ENCODE data around the gene SLX9. TPM values are rescaled to one million over a fixed set of nuclear protein-coding genes. Genes with fewer than 3 reads are reported as not detected.

The SLX9 gene
- total RNA-seq, 1 experiment from 2014 or later: 80.1 TPM

DNA sequence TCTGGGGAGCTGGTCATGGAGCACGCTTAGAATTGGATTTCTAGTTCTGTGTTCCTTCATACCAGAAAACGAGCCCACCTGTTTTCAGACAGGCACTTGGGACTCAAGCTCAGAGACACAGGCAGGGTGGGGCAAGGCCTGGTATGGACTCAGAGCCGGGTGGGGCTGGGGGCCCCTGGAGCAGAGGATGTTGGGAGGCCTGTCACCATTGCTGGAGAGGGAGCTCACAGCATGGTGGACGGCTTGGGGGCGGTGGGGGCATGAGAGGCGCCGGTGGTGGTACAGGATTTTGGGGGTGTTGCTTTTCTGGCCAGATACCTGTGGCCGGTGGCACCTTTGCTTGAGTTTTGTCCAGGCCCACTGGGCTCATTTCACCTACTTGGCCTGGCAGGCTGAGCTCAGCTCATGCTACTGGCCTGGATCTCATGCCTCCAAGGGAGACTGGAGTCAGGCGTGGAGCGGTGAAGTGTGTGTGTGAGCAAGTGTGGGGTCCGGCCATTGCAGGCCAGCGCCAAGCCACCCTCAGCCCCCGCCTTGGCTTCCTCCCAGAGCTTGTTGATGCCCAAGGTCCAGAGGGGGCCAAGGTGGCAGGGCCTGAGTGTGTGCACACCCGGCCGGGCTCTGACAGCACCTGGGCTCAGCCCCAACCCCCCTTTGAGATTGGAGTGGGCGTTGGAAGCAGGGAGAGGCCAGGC, 8.7 kb downstream of the SLX9 start:
- Histone ChIP-seq H3K4me2 (ENCODE audit: low read length) (no peak overlapping the region), H3K9me3 (ENCODE audit: low read length) (no peaks in the 10 kb centered on the region), H2AFZ (ENCODE audit: low read length) (no peak overlapping the region), H3K9ac (ENCODE audit: low read length) (no peak overlapping the region), H3K27ac (ENCODE audit: low read length) (no peak overlapping the region), H3K79me2 (ENCODE audit: low read length) (peaks cover 99% of the 10 kb centered on the region), H3K4me3 (ENCODE audit: low read length) (no peak overlapping the region), H3K27me3 (ENCODE audit: low read length) (no peaks in the 10 kb centered on the region), H4K20me1 (ENCODE audit: low read length) (peaks cover 41% of the 10 kb centered on the region), H3F3A (ENCODE audit: low read length, unreplicated experiment) (no peaks in the 10 kb centered on the region), H3K4me1 (ENCODE audit: insufficient read depth, low read length) (peaks cover 13% of the 10 kb centered on the region; the same call in 1 of the 2 replicates), H3K36me3 (ENCODE audit: low read depth, low read length) (peaks cover 32% of the 10 kb centered on the region), H3K9me2 (replicated peaks; ENCODE audit: low read length) (no peaks in the 10 kb centered on the region)
- ATAC-seq (no peak), DNase-seq (no peak)
- intact Hi-C loops (cut with micrococcal nuclease): loop anchor here (1.0 to 10.0 kb wide), 3 partner anchors 126 to 189 kb away; partner anchors contain the start of gene ADARB1
- no peak for TF ChIP-seq EZH2 (IDR thresholded peaks at IDR 0.05; ENCODE audit: low read length, unreplicated experiment)
- no peak for TF ChIP-seq EZH2phosphoT487 (IDR thresholded peaks at IDR 0.05; ENCODE audit: borderline replicate concordance, low read length)
- TF ChIP-seq CTCF (conservative IDR thresholded peaks at IDR 0.05; ENCODE audit: low read depth, low read length): no peak
- POLR2A ChIA-PET (ENCODE audit: unreplicated experiment): interaction anchor here (0.6 kb wide), 1 partner anchor 226 kb away, joined by 8 read pairs; no protein-coding TSS in a partner anchor
- CTCF ChIA-PET: interaction anchor here (0.6 to 2.2 kb wide), 4 partner anchors 154 to 189 kb away, joined by 3 to 15 read pairs (median 9); no protein-coding TSS in a partner anchor
- no TSS peak for BruUV-seq (replicated peaks)

DNA sequence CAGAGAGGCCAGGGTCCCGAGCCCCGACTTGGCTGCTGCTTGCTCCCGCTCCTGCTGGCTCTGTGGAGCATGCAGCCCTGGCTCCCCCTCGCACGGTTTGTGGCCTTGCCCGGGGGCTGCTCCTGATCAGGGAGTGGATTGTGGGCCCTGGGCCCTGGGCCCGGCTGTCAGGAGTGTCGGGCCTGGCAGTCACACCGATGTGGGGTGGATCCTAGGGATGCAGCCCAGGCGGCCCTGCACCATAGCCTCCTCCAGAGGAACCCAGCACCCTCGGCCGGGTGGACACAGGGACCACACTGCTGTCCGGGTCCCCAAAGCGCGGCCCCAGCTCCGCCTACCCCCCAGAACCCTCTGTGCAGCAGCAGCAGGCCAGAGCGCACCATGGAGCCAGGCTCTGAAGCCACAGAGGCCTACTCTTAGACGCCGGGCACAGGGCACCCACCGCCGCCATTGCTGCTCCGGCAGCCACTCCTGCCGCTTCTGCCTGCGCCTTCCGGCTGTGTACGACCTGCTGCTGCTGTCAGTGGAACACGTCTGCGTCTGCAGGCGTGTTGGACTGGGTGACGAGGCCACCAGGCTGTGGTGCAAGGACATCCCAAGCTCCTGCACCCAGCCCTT, 9.4 kb downstream of the SLX9 start:
- peaks cover 13% of the 10 kb centered on the region; the same call in 1 of the 2 replicates for H3K4me1 ChIP-seq (ENCODE audit: insufficient read depth, low read length)
- no peaks in the 10 kb centered on the region for H3K27me3 ChIP-seq (ENCODE audit: low read length)
- H3K36me3 ChIP-seq (ENCODE audit: low read depth, low read length): peaks cover 26% of the 10 kb centered on the region
- intact Hi-C loops (cut with micrococcal nuclease): loop anchor here (1.0 to 10.0 kb wide), 3 partner anchors 126 to 188 kb away; partner anchors contain the start of gene ADARB1
- ATAC-seq (peak; percentile 11), DNase-seq (no peak)
- no peak overlapping the region for H3K9ac ChIP-seq (ENCODE audit: low read length)
- H3K4me3 ChIP-seq (ENCODE audit: low read length): no peak overlapping the region
- H3K27ac ChIP-seq (ENCODE audit: low read length): no peak overlapping the region
- no TSS peak for BruUV-seq (replicated peaks)
- peaks cover 41% of the 10 kb centered on the region for H4K20me1 ChIP-seq (ENCODE audit: low read length)
- no peak overlapping the region for H2AFZ ChIP-seq (ENCODE audit: low read length)
- POLR2A ChIA-PET (ENCODE audit: unreplicated experiment): no interaction called here
- H3K4me2 ChIP-seq (ENCODE audit: low read length): no peak overlapping the region
- H3F3A ChIP-seq (ENCODE audit: low read length, unreplicated experiment): no peaks in the 10 kb centered on the region
- CTCF ChIA-PET: interaction anchor here (0.6 to 2.2 kb wide), 8 partner anchors 63 to 472 kb away, joined by 3 to 24 read pairs (median 12); no protein-coding TSS in a partner anchor
- TF ChIP-seq EZH2 (IDR thresholded peaks at IDR 0.05; ENCODE audit: low read length, unreplicated experiment): no peak
- TF ChIP-seq EZH2phosphoT487 (IDR thresholded peaks at IDR 0.05; ENCODE audit: borderline replicate concordance, low read length): no peak
- TF ChIP-seq CTCF (conservative IDR thresholded peaks at IDR 0.05; ENCODE audit: low read depth, low read length): no peak
- H3K9me3 ChIP-seq (ENCODE audit: low read length): no peaks in the 10 kb centered on the region
- H3K9me2 ChIP-seq (replicated peaks; ENCODE audit: low read length): no peaks in the 10 kb centered on the region
- peaks cover 99% of the 10 kb centered on the region for H3K79me2 ChIP-seq (ENCODE audit: low read length)
